MM.1S (cell line): ENCODE measurements around the gene PARD3.

ENCODE experiments used
- DNase-seq: peaks from one replicate; pipeline ENCODE4 v3.0.0-alpha.2; 2015
- H2AFZ ChIP-seq: fragments of 300-600 bp; sonication (generic); 2 replicates; pipeline ENCODE4 v1.6.0; 2016; ENCODE audit warnings: antibody characterized with exemption, low read length
- H3F3A ChIP-seq: fragments of 300-600 bp; sonication (generic); 2 replicates; pipeline ENCODE4 v1.6.1; 2016; ENCODE audit warnings: mild to moderate bottlenecking, antibody characterized with exemption, low read length, moderate library complexity, mixed read lengths; ENCODE audit not compliant: insufficient read depth
- H3K27ac ChIP-seq: fragments of 300-600 bp; sonication (generic); 2 replicates; pipeline ENCODE4 v1.5.1; 2016; ENCODE audit warnings: mild to moderate bottlenecking, low read length
- H3K27me3 ChIP-seq: fragments of 300-600 bp; sonication (generic); replicated peaks from 2 replicates; pipeline ENCODE4 v1.6.0; 2016; ENCODE audit warnings: low read length; ENCODE audit not compliant: insufficient read depth
- H3K36me3 ChIP-seq: fragments of 300-600 bp; sonication (generic); replicated peaks from 2 replicates; pipeline ENCODE4 v1.6.1; 2016; ENCODE audit warnings: mild to moderate bottlenecking, low read length, mixed read lengths; ENCODE audit not compliant: insufficient read depth
- H3K4me1 ChIP-seq: fragments of 300-600 bp; sonication (generic); 2 replicates; pipeline ENCODE4 v1.6.1; 2016; ENCODE audit warnings: low read length, mixed read lengths
- H3K4me2 ChIP-seq: fragments of 300-600 bp; sonication (generic); 2 replicates; pipeline ENCODE4 v1.6.0; 2016; ENCODE audit warnings: low read depth, low read length
- H3K4me3 ChIP-seq: fragments of 300-600 bp; sonication (generic); 2 replicates; pipeline ENCODE4 v1.5.1; 2016; ENCODE audit warnings: low read length, mixed read lengths
- H3K79me2 ChIP-seq: fragments of 300-600 bp; sonication (generic); 2 replicates; pipeline ENCODE4 v1.6.1; 2016; ENCODE audit warnings: mixed run types, low read length, mixed read lengths
- H3K9ac ChIP-seq: fragments of 300-600 bp; sonication (generic); 2 replicates; pipeline ENCODE4 v1.6.1; 2016; ENCODE audit warnings: low read length, mixed read lengths
- H3K9me2 ChIP-seq: fragments of 300-600 bp; sonication (generic); replicated peaks from 2 replicates; pipeline ENCODE4 v1.6.1; 2016; ENCODE audit warnings: mild to moderate bottlenecking, low read length, mixed read lengths; ENCODE audit not compliant: insufficient read depth
- H3K9me3 ChIP-seq: fragments of 300-600 bp; sonication (generic); replicated peaks from 2 replicates; pipeline ENCODE4 v1.6.1; 2016; ENCODE audit warnings: mild to moderate bottlenecking, low read length, mixed read lengths; ENCODE audit not compliant: insufficient read depth
- H4K20me1 ChIP-seq: fragments of 300-600 bp; sonication (generic); 2 replicates; pipeline ENCODE4 v1.6.1; 2016; ENCODE audit warnings: mild to moderate bottlenecking, low read length, moderate library complexity, mixed read lengths; ENCODE audit not compliant: insufficient read depth
- EZH2 ChIP-seq: fragments of 300-600 bp; sonication (generic); optimal IDR thresholded peaks from 2 replicates; pipeline ENCODE3; 2017; ENCODE audit warnings: low read depth, mild to moderate bottlenecking, antibody characterized with exemption, low read length, mixed read lengths
- EZH2phosphoT487 ChIP-seq: fragments of 300-600 bp; sonication (generic); IDR thresholded peaks from 2 replicates; pipeline ENCODE4 v1.6.1; 2018; ENCODE audit warnings: antibody characterized with exemption, low read length
- TF ChIP-seq, protein P1 (sequence below): fragments of 300-600 bp; sonication (generic); IDR thresholded peaks from 2 replicates; pipeline ENCODE4 v1.5.1; 2016; ENCODE audit warnings: antibody characterized with exemption, low read length, mixed read lengths

PARD3 gene

DNA sequence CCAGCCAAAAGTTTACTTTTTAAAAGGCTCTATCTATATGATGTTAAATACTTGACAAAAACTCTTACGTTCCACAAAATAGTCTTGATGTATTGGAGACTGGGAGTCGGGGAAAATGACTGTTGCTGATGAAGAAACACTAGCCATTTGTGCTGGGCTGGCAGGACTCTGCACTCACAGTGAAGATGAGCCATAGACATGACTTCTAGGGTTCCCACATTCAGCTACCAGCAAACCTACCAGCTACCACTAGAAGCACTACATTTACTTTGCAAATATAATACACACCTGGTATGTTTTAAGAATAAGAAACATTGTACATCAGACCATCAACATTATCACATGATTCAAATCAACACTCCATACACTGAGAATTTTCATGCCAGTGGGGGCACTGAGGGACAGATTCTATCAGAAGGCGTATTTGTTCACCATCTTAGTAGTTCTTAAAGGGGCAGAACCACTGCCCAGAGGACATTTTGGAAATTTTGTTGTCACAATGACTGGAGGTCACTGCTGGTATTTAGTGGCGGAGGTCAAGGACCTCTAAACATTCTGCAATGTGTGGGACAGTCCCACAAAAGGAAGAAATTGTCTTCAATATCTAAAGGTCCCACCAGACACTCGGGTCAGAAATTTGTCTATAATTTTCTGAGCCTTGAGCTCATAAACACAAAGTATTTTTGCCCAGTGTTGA lies 52.3 kb downstream of the PARD3 start:
- Histone ChIP-seq H3K9ac (no peak overlapping the region), H4K20me1 (no peaks in the 10 kb centered on the region), H3K9me3 (no peaks in the 10 kb centered on the region), H3K79me2 (peaks cover 97% of the 10 kb centered on the region), H2AFZ (no peak overlapping the region), H3K27ac (no peak overlapping the region), H3K27me3 (no peaks in the 10 kb centered on the region), H3K4me3 (no peak overlapping the region), H3K4me2 (no peak overlapping the region), H3K36me3 (no peaks in the 10 kb centered on the region), H3F3A (0 out of 2 replicates have a peak, but pooled peaks cover 3% of the 10 kb centered on the region), H3K9me2 (no peaks in the 10 kb centered on the region), H3K4me1 (peaks cover 18% of the 10 kb centered on the region)
- TF ChIP-seq, protein P1, sequence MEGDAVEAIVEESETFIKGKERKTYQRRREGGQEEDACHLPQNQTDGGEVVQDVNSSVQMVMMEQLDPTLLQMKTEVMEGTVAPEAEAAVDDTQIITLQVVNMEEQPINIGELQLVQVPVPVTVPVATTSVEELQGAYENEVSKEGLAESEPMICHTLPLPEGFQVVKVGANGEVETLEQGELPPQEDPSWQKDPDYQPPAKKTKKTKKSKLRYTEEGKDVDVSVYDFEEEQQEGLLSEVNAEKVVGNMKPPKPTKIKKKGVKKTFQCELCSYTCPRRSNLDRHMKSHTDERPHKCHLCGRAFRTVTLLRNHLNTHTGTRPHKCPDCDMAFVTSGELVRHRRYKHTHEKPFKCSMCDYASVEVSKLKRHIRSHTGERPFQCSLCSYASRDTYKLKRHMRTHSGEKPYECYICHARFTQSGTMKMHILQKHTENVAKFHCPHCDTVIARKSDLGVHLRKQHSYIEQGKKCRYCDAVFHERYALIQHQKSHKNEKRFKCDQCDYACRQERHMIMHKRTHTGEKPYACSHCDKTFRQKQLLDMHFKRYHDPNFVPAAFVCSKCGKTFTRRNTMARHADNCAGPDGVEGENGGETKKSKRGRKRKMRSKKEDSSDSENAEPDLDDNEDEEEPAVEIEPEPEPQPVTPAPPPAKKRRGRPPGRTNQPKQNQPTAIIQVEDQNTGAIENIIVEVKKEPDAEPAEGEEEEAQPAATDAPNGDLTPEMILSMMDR = no peak
- TF ChIP-seq EZH2 = no peak
- no peak for TF ChIP-seq EZH2phosphoT487
- DNase-seq = no peak

DNA sequence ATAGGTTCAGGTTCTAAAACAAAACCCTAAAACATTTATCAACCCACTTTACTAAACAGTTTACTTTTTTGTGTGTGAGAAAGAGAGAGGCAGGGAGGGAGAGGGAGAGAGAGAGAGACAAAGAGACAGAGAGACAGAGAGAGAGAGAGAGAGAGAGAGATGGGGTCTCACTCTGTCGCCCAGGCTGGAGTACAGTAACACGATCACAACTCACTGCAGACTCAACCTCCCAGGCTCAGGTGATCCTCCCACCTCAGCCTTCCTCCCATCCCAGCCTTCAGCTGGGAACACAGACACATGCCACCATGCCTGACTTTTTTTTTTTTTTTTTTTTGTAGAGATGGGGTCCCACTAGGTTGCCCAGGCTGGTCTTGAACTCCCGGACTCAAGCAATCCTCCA lies 52.9 kb downstream of the PARD3 start:
- peaks cover 18% of the 10 kb centered on the region for H3K4me1 ChIP-seq
- H3K4me2 ChIP-seq = no peak overlapping the region
- H3K9ac ChIP-seq = no peak overlapping the region
- no peak for TF ChIP-seq EZH2phosphoT487
- TF ChIP-seq EZH2 = no peak
- TF ChIP-seq, protein P1 = no peak
- DNase-seq = no peak
- H3F3A ChIP-seq = 0 out of 2 replicates have a peak, but pooled peaks cover 3% of the 10 kb centered on the region
- peaks cover 97% of the 10 kb centered on the region for H3K79me2 ChIP-seq
- no peak overlapping the region for H3K27ac ChIP-seq
- no peaks in the 10 kb centered on the region for H4K20me1 ChIP-seq
- no peak overlapping the region for H2AFZ ChIP-seq
- H3K27me3 ChIP-seq = no peaks in the 10 kb centered on the region
- no peak overlapping the region for H3K4me3 ChIP-seq
- no peaks in the 10 kb centered on the region for H3K36me3 ChIP-seq
- H3K9me3 ChIP-seq = no peaks in the 10 kb centered on the region
- no peaks in the 10 kb centered on the region for H3K9me2 ChIP-seq

DNA sequence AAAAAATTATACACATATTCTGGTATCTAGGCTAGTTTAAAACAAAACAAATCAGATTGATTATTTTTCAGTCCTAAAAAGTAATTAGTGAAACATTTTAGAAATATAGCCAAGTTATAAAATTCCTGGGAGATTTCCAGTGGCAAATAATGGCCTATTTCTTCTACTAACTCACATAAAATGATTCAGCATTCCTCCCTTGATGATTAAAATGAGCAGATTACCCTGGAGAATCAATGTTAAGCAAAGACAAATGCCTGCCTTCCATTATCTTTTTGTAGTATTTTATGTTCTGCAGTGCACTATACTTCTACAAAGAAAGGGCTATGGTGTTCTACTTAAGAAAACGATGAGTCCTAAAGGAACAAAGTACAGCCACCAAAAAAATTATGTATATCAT lies 53.6 kb downstream of the PARD3 start:
- H3K4me2 ChIP-seq = no peak overlapping the region

More for the DNA sequence above, 53.6 kb downstream of the PARD3 start:
- H3K27me3 ChIP-seq = no peaks in the 10 kb centered on the region
- no peak overlapping the region for H3K9ac ChIP-seq
- H3K79me2 ChIP-seq = peaks cover 97% of the 10 kb centered on the region
- no peak for TF ChIP-seq EZH2phosphoT487
- TF ChIP-seq, protein P1 = no peak
- TF ChIP-seq EZH2 = no peak
- no peaks in the 10 kb centered on the region for H4K20me1 ChIP-seq
- H3K36me3 ChIP-seq = no peaks in the 10 kb centered on the region
- no peak overlapping the region for H3K4me3 ChIP-seq
- peaks cover 18% of the 10 kb centered on the region for H3K4me1 ChIP-seq
- no peak for DNase-seq
- 0 out of 2 replicates have a peak, but pooled peaks cover 3% of the 10 kb centered on the region for H3F3A ChIP-seq
- H2AFZ ChIP-seq = no peak overlapping the region
- H3K9me2 ChIP-seq = no peaks in the 10 kb centered on the region
- H3K27ac ChIP-seq = no peak overlapping the region
- H3K9me3 ChIP-seq = no peaks in the 10 kb centered on the region
